Erythroblast (primary cell): ENCODE data around the gene KIRREL3.

Experiments used
- GATA1 ChIP-seq: IDR thresholded peaks from 2 replicates; pipeline ENCODE4 v1.6.1; 2011; ENCODE audit warnings: low read depth, mild to moderate bottlenecking, control low read depth, low read length, moderate library complexity
- POLR2A ChIP-seq: IDR thresholded peaks from 2 replicates; pipeline ENCODE4 v1.6.1; 2011; ENCODE audit warnings: mild to moderate bottlenecking, low read length

DNA sequence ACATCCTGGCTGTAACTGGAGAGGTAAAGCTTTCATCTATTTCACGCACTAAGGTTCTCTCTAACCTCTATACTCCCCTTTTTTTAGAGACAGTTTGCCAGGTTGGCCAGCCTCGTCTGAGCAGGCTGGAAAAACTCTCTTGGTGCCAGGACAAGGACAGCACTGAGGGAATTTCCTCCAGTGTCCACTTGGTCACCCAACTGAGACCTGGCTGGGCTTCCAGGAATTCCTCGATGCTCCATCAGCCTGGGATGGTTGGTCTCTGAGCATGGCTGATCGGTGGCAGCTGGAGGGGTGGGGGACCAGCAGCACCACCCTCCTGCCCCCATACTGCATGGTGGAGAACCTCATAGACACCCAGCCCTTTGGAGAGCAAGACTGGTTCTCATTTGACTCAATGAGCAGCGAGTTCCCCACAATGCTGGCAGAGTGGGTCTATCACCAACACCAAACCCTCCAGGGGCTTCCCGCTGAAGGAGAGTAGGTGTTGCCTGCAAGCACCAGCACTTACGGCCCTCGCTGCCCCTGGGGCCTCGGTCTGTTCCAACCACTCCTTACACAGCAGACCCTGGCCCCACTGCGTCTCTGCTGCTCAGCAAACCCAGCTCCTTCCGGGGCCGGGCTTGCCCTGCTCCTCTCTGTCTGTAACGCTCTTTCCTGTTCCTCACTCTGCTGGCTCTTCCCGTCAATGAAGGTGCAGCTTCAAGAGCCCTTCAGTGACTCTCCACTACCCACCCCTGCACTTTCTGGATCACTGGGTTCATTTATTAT, 522.9 kb downstream of the KIRREL3 start:
- TF ChIP-seq POLR2A (no peak), GATA1 (no peak)
